CD8-positive, alpha-beta memory T cell (primary cell): ENCODE data around the gene ZNF862. TPM values are rescaled to one million over a fixed set of nuclear protein-coding genes. Genes with fewer than 3 reads are reported as not detected.

Source experiments
- CTCF ChIA-PET: fragments of 350-600 bp; sonication (Branson Sonifier 250); formaldehyde crosslinking; loops from one replicate; lab custom pipeline; 2021; ENCODE audit warnings: antibody characterized with exemption; lab: Charles Lee
- POLR2A ChIA-PET: fragments of 350-600 bp; sonication (Branson Sonifier 250); formaldehyde crosslinking; loops from one replicate; lab custom pipeline; 2021; ENCODE audit warnings: antibody characterized with exemption; lab: Charles Lee
- DNase-seq, 5 donors: peaks; one replicate each; pipeline versions ENCODE4 v3.0.0 to v3.0.0-alpha.2; 2020 to 2022; ENCODE audit warnings: mixed read lengths in 1 of 5
- H3K27ac ChIP-seq: one replicate; pipeline ENCODE4 v1.7.0; 2013; ENCODE audit warnings: low read depth, mild to moderate bottlenecking, low read length, moderate library complexity
- H3K27me3 ChIP-seq: 2 replicates; pipeline ENCODE4 v1.7.0; 2013; ENCODE audit warnings: low read length, mild to moderate bottlenecking; ENCODE audit not compliant: insufficient read depth, poor library complexity, severe bottlenecking
- H3K36me3 ChIP-seq: 2 replicates; pipeline ENCODE4 v1.7.0; 2013; ENCODE audit warnings: mild to moderate bottlenecking, low read length, moderate library complexity; ENCODE audit not compliant: insufficient read depth
- H3K4me1 ChIP-seq: 2 replicates; pipeline ENCODE4 v1.7.0; 2013; ENCODE audit warnings: mild to moderate bottlenecking, low read length, moderate library complexity; ENCODE audit not compliant: insufficient read depth
- H3K4me3 ChIP-seq: 2 replicates; pipeline ENCODE4 v1.7.0; 2013; ENCODE audit warnings: mild to moderate bottlenecking, low read length
- H3K9me3 ChIP-seq: 2 replicates; pipeline ENCODE4 v1.7.0; 2013; ENCODE audit warnings: mild to moderate bottlenecking, low read length
- H3K27ac Mint-ChIP-seq, 8 donors: one replicate each; pipeline ENCODE4 v1.8.0; 2020 to 2021; ENCODE audit warnings: mixed read lengths in 8 of 8, mild to moderate bottlenecking in 6 of 8, inconsistent platforms in 3 of 8, moderate library complexity in 3 of 8
- H3K27me3 Mint-ChIP-seq, 2 donors: one replicate each; pipeline ENCODE4 v1.8.0; 2020 to 2021; ENCODE audit warnings: mixed read lengths in 2 of 2, mild to moderate bottlenecking in 1 of 2, moderate library complexity in 1 of 2
- H3K36me3 Mint-ChIP-seq, 3 donors: one replicate each; pipeline ENCODE4 v1.8.0; 2020 to 2021; ENCODE audit warnings: mixed read lengths in 3 of 3, inconsistent platforms in 1 of 3, mild to moderate bottlenecking in 1 of 3
- H3K4me1 Mint-ChIP-seq, 3 donors: one replicate each; pipeline ENCODE4 v1.8.0; 2020 to 2021; ENCODE audit warnings: mixed read lengths in 3 of 3, inconsistent platforms in 1 of 3, mild to moderate bottlenecking in 1 of 3
- H3K4me3 Mint-ChIP-seq, 7 donors: one replicate each; pipeline ENCODE4 v1.8.0; 2020 to 2021; ENCODE audit warnings: mixed read lengths in 7 of 7, mild to moderate bottlenecking in 6 of 7, moderate library complexity in 4 of 7, inconsistent platforms in 2 of 7
- H3K9me3 Mint-ChIP-seq, 5 donors: one replicate each; pipeline ENCODE4 v1.8.0; 2020 to 2022; ENCODE audit warnings: mixed read lengths in 5 of 5, mild to moderate bottlenecking in 3 of 5, moderate library complexity in 2 of 5, inconsistent platforms in 1 of 5
- polyA plus RNA-seq: library from polyadenylated mRNA; unstranded; fragments of 300-500 nt; fragmentation: Illumina TruSeq; gene quantifications from one replicate; pipeline ENCODE4 v1.2.3, GENCODE V29; 2021
- total RNA-seq, 2 experiments: library from RNA; stranded (reverse); gene quantifications; one replicate each; pipeline ENCODE4 v1.2.3, GENCODE V29; 2021

The ZNF862 gene
- total and polyA plus RNA-seq, 3 experiments from 2014 or later: 6.8 to 13.2 (median 12.3) TPM

DNA sequence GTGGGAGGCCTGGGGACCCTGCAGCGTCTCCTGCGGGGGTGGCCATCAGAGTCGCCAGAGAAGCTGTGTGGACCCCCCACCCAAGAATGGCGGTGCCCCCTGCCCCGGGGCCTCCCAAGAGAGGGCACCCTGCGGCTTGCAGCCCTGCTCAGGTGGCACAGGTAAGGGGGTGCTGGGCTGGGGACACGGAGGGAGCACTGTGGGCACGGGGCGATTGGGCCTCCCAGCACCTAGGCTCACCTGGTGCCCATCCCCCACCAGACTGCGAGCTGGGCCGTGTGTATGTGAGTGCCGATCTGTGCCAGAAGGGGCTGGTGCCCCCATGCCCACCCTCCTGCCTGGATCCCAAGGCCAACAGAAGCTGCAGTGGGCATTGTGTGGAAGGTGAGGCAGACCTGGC, 35.2 kb upstream of the ZNF862 start:
- Histone ChIP-seq H3K27ac (no peak overlapping the region), H3K4me3 (no peak overlapping the region), H3K4me1 (no peaks in the 10 kb centered on the region), H3K9me3 (no peaks in the 10 kb centered on the region), H3K27me3 (no peaks in the 10 kb centered on the region), H3K36me3 (no peaks in the 10 kb centered on the region)
- Mint-ChIP-seq H3K27me3 (peaks cover 3 to 8% of the 10 kb centered on the region in 2 donors), H3K36me3 (no peaks in the 10 kb centered on the region), H3K9me3 (no peaks in the 10 kb centered on the region), H3K4me1 (no peaks in the 10 kb centered on the region), H3K4me3 (no peak overlapping the region), H3K27ac (no peak overlapping the region)
- no peak for DNase-seq
- ChIA-PET CTCF (no interaction called here), POLR2A (no interaction called here)

DNA sequence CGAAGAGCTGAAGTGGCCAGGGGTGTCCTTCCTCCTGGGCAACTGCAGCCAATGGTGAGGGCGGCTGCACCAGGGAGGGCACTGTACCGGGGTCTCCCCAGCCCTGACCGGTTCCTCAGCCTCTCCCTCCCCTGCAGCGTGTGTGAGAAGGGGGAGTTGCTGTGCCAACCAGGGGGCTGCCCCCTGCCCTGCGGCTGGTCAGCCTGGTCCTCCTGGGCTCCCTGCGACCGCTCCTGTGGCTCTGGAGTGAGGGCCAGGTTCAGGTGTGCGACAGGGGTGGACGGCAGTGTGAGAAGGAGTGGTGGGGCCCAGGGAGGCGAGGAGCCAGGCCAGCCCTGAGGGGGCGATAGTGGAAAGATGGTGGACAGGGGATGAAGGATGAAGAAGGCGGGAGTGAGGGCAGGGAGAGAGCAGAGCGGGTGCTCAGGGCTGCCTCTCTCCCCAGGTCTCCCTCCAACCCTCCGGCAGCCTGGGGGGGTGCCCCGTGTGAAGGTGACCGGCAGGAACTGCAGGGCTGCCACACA, 34.6 kb upstream of the ZNF862 start:
- no peaks in the 10 kb centered on the region for H3K27me3 ChIP-seq
- ChIA-PET POLR2A (no interaction called here), CTCF (no interaction called here)
- Mint-ChIP-seq H3K36me3 (no peaks in the 10 kb centered on the region), H3K27me3 (peaks cover 3 to 8% of the 10 kb centered on the region in 2 donors), H3K9me3 (no peaks in the 10 kb centered on the region), H3K4me3 (no peak overlapping the region), H3K27ac (no peak overlapping the region), H3K4me1 (no peaks in the 10 kb centered on the region)
- H3K9me3 ChIP-seq: no peaks in the 10 kb centered on the region
- no peaks in the 10 kb centered on the region for H3K4me1 ChIP-seq
- H3K36me3 ChIP-seq: no peaks in the 10 kb centered on the region
- DNase-seq: no peak
- H3K27ac ChIP-seq: no peak overlapping the region
- H3K4me3 ChIP-seq: no peak overlapping the region

DNA sequence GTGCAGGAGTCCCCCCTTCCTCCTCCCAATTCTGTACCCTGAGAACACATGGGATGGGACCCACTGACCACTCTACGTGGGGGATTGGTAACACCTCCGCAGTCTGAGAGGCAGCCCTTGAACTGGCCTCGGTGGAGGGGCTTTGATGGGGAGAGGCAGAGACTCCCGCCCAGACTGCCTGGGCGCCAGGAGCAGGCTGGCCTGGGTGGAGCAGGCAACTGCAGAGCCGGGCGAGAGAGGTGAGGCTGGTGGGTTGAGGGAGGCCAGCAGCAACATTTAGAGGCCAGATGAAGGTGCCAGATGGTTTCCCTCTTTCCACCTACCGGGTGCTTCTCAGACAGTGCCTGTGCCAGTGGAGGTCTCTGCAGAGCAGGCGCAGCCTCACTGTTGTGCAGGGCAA, 34.1 kb upstream of the ZNF862 start:
- no peak overlapping the region for H3K4me3 ChIP-seq
- Mint-ChIP-seq H3K4me3 (no peak overlapping the region), H3K9me3 (no peaks in the 10 kb centered on the region), H3K36me3 (no peaks in the 10 kb centered on the region), H3K4me1 (no peaks in the 10 kb centered on the region), H3K27ac (no peak overlapping the region), H3K27me3 (peaks cover 3 to 8% of the 10 kb centered on the region in 2 donors)
- no peak for DNase-seq
- H3K9me3 ChIP-seq: no peaks in the 10 kb centered on the region
- no peaks in the 10 kb centered on the region for H3K4me1 ChIP-seq
- ChIA-PET CTCF (no interaction called here), POLR2A (no interaction called here)
- H3K27me3 ChIP-seq: no peaks in the 10 kb centered on the region
- H3K36me3 ChIP-seq: no peaks in the 10 kb centered on the region
- no peak overlapping the region for H3K27ac ChIP-seq

DNA sequence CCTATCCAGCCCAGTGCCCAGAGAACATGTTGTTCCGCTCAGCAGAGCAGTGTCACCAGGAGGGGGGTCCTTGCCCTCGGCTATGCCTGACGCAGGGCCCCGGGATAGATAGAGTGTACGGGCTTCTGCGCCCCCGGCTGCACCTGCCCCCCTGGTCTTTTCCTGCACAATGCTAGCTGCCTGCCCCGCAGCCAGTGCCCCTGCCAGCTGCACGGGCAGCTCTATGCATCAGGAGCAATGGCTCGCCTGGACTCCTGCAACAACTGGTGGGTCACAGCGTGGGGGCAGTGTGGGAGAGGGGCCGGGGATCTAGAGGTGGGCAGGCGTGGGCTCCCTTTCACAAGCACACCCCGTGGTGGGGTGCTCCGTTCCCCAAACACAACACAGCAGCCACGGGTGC, 31.4 kb upstream of the ZNF862 start:
- Histone ChIP-seq H3K4me3 (no peak overlapping the region), H3K36me3 (no peaks in the 10 kb centered on the region), H3K27ac (no peak overlapping the region), H3K27me3 (no peaks in the 10 kb centered on the region), H3K4me1 (no peaks in the 10 kb centered on the region), H3K9me3 (no peaks in the 10 kb centered on the region)
- no peak overlapping the region for H3K27ac Mint-ChIP-seq
- ChIA-PET POLR2A (no interaction called here), CTCF (interaction anchor here (1.4 to 1.5 kb wide), 2 partner anchors 10 to 40 kb away, joined by 3 to 4 read pairs; no protein-coding TSS in a partner anchor)
- no peak overlapping the region for H3K4me3 Mint-ChIP-seq
- no peak for DNase-seq
- H3K9me3 Mint-ChIP-seq: no peaks in the 10 kb centered on the region
- H3K27me3 Mint-ChIP-seq: peaks cover 3 to 8% of the 10 kb centered on the region in 2 donors
- H3K4me1 Mint-ChIP-seq: no peaks in the 10 kb centered on the region
- H3K36me3 Mint-ChIP-seq: no peaks in the 10 kb centered on the region

DNA sequence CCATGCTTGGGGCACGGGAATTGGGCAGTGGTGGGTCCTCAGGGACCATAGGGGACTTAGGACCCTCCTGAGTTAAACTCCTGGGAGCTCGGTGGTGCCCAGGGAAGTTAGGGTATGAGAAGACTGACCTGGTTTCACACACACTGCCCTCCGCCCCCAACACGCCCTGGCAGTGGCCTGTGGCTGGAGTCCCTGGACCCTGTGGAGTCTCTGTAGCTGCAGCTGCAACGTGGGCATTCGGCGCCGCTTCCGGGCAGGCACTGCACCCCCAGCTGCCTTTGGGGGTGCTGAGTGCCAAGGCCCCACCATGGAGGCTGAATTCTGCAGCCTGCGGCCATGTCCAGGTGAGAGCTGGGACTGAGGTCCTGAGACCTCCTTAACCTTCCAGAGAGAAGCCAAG, 29.9 kb upstream of the ZNF862 start:
- no peaks in the 10 kb centered on the region for H3K4me1 ChIP-seq
- H3K27me3 ChIP-seq: no peaks in the 10 kb centered on the region
- ChIA-PET POLR2A (no interaction called here), CTCF (interaction anchor here (1.0 kb wide), 1 partner anchor 8 kb away, joined by 3 read pairs; no protein-coding TSS in a partner anchor)
- no peak for DNase-seq
- Mint-ChIP-seq H3K4me1 (no peaks in the 10 kb centered on the region), H3K27ac (no peak overlapping the region), H3K4me3 (no peak overlapping the region), H3K9me3 (no peaks in the 10 kb centered on the region), H3K27me3 (peaks cover 3 to 8% of the 10 kb centered on the region in 2 donors), H3K36me3 (no peaks in the 10 kb centered on the region)
- H3K27ac ChIP-seq: no peak overlapping the region
- no peak overlapping the region for H3K4me3 ChIP-seq
- H3K36me3 ChIP-seq: no peaks in the 10 kb centered on the region
- no peaks in the 10 kb centered on the region for H3K9me3 ChIP-seq

DNA sequence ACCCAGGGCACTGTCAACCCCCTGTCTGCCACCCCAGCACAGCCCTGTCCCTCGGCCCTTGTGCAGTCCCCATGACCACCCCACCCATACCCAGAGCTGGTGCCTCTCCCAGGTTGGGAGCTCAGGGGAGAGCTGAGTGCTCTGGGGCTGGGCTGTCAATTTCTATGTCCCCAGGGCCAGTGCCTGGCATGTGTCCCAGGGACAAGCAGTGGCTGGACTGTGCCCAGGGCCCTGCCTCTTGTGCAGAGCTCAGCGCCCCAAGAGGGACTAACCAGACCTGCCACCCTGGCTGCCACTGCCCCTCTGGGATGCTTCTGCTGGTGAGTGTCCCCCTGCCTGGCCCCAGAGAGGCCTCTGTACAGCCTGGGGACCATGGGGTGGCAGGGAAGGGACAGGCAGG, 29.0 kb upstream of the ZNF862 start:
- Mint-ChIP-seq H3K27me3 (peaks cover 3 to 8% of the 10 kb centered on the region in 2 donors), H3K27ac (no peak overlapping the region), H3K4me3 (no peak overlapping the region), H3K9me3 (no peaks in the 10 kb centered on the region), H3K4me1 (no peaks in the 10 kb centered on the region), H3K36me3 (no peaks in the 10 kb centered on the region)
- Histone ChIP-seq H3K27ac (no peak overlapping the region), H3K4me3 (no peak overlapping the region), H3K9me3 (no peaks in the 10 kb centered on the region), H3K4me1 (no peaks in the 10 kb centered on the region), H3K36me3 (no peaks in the 10 kb centered on the region), H3K27me3 (no peaks in the 10 kb centered on the region)
- ChIA-PET CTCF (interaction anchor here (1.1 to 1.4 kb wide), 2 partner anchors 9 to 146 kb away, joined by 3 read pairs; no protein-coding TSS in a partner anchor), POLR2A (no interaction called here)
- no peak for DNase-seq

DNA sequence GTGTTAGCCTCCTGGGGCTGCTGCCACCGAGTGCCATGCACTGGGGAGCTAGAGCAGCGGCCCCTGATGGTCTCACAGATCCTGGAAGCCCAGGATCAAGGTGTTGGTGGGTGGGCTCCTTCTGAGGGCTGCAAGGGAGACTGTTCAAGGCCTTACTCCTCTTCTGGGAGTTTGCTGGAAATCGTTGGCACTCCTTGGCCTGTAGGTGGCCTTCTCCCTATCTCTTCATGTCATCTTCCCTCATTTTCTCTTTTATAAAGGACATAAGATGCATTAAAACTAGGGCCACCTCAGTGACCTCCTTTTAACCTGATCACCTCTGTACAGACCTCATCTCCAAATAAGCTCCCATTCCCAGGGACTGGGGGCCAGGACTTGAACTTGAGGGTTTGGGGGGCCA, 27.0 kb upstream of the ZNF862 start:
- no peaks in the 10 kb centered on the region for H3K4me1 Mint-ChIP-seq
- Histone ChIP-seq H3K4me3 (no peak overlapping the region), H3K9me3 (no peaks in the 10 kb centered on the region), H3K4me1 (no peaks in the 10 kb centered on the region), H3K27me3 (no peaks in the 10 kb centered on the region), H3K27ac (no peak overlapping the region), H3K36me3 (no peaks in the 10 kb centered on the region)
- ChIA-PET POLR2A (no interaction called here), CTCF (no interaction called here)
- DNase-seq: no peak
- no peaks in the 10 kb centered on the region for H3K36me3 Mint-ChIP-seq
- no peak overlapping the region for H3K27ac Mint-ChIP-seq
- H3K4me3 Mint-ChIP-seq: no peak overlapping the region
- H3K9me3 Mint-ChIP-seq: no peaks in the 10 kb centered on the region
- H3K27me3 Mint-ChIP-seq: peaks cover 3% of the 10 kb centered on the region in 2 donors

DNA sequence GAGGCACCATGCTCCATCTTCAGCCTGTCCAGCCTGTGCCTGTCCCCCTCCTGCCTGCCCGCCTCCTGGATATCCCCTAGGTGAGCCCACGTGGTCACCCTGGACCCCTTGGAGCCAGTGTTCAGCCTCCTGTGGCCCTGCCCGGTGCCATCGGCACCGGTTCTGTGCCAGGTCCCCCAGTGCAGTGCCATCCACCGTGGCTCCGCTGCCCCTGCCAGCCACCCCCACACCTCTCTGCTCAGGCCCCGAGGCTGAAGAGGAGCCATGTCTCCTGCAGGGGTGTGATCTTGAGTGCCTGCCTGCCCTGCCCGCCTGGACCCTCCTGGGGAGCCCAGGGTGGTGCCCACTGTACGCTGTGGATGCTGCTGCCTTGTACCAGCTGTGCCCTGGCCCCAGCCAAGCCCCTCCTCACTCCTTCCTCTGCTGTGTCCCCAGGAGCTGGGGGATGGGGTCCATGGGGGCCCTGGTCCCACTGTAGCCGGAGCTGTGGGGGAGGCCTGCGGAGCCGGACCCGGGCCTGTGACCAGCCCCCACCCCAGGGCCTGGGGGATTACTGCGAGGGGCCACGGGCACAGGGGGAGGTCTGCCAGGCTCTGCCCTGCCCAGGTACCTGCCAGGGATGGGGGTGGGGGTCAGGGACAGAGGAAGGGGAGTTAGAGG, 26.2 kb upstream of the ZNF862 start:
- H3K9me3 ChIP-seq: no peaks in the 10 kb centered on the region
- H3K9me3 Mint-ChIP-seq: no peaks in the 10 kb centered on the region
- no peaks in the 10 kb centered on the region for H3K27me3 ChIP-seq
- CTCF ChIA-PET: no interaction called here
- no peak for DNase-seq
- no peak overlapping the region for H3K4me3 Mint-ChIP-seq
- H3K4me1 ChIP-seq: no peaks in the 10 kb centered on the region
- no peak overlapping the region for H3K27ac ChIP-seq
- H3K36me3 ChIP-seq: no peaks in the 10 kb centered on the region
- POLR2A ChIA-PET: no interaction called here
- no peaks in the 10 kb centered on the region for H3K4me1 Mint-ChIP-seq
- no peak overlapping the region for H3K4me3 ChIP-seq
- H3K27ac Mint-ChIP-seq: no peak overlapping the region
- H3K36me3 Mint-ChIP-seq: no peaks in the 10 kb centered on the region
- peaks cover under 1 to 3% of the 10 kb centered on the region in 2 donors for H3K27me3 Mint-ChIP-seq
